A549 (cell line): ENCODE measurements around the gene GMDS. TPM values are rescaled to one million over a fixed set of nuclear protein-coding genes. Genes with fewer than 3 reads are reported as not detected.
A peak's percentile ranks its signal among the peaks of the same experiment; 100 is the strongest.

Experiments used
- ATAC-seq, 2 experiments: fragments of 200-7000 bp in 1 of 2; fragments of >200 bp in 1 of 2; cut with Nextera tagmentation in 1 of 2; cut with Tn5 transposase in 1 of 2; 3 replicates each; pipeline versions ENCODE4 v1.8.0 to v1.9.1; 2018 to 2020; ENCODE audit warnings: mild to moderate bottlenecking in 1 of 2, moderate library complexity in 1 of 2
- CTCF ChIA-PET: fragments of 300-600 bp; sonication (Branson Sonifier 250); formaldehyde crosslinking; extraction: SDS; loops from one replicate; lab custom pipeline; 2021; ENCODE audit warnings: antibody characterized with exemption, inconsistent platforms; lab: Yijun Ruan, JAX
- POLR2A ChIA-PET: fragments of 350-600 bp; formaldehyde crosslinking; extraction: SDS; loops from one replicate; lab custom pipeline; 2021; ENCODE audit warnings: antibody characterized with exemption, inconsistent platforms; lab: Yijun Ruan, JAX
- DNase-seq, 2 experiments: peaks; one replicate each; pipeline versions ENCODE4 v3.0.0 to v3.0.0-alpha.2; 2011 to 2016; ENCODE audit warnings: low read depth in 1 of 2, low spot score in 1 of 2
- FAIRE-seq: peaks from 2 replicates; lab custom pipeline; 2011; peaks lifted over from hg19 to GRCh38; lab: Jason Lieb, UNC
- H3K27ac ChIP-seq, 2 experiments: fragments of >200 bp; sonication (Bioruptor Twin); formaldehyde crosslinking; 3 replicates each; pipeline ENCODE4 v1.5.1; 2016 to 2017
- H3K4me1 ChIP-seq: fragments of >200 bp; sonication (Bioruptor Twin); formaldehyde crosslinking; 3 replicates; pipeline ENCODE4 v1.6.1; 2016
- H3K4me2 ChIP-seq: fragments of >200 bp; sonication (Bioruptor Twin); formaldehyde crosslinking; 3 replicates; pipeline ENCODE4 v1.6.1; 2016
- H3K4me3 ChIP-seq: fragments of >200 bp; sonication (Bioruptor Twin); formaldehyde crosslinking; 3 replicates; pipeline ENCODE4 v1.5.1; 2016
- H3K9me3 ChIP-seq: fragments of >200 bp; sonication (Bioruptor Twin); formaldehyde crosslinking; 3 replicates; pipeline ENCODE4 v1.6.1; 2016
- CHD4 ChIP-seq: fragments of 200-600 bp; sonication (generic); IDR thresholded peaks from 2 replicates; pipeline ENCODE4 v1.6.1; 2016; ENCODE audit warnings: antibody characterized with exemption, mild to moderate bottlenecking, borderline replicate concordance
- ESRRA ChIP-seq: fragments of 150-350 bp; IDR thresholded peaks from 2 replicates; pipeline ENCODE4 v1.6.1; 2014; ENCODE audit warnings: mild to moderate bottlenecking, low read length, borderline replicate concordance
- FOXS1 ChIP-seq: fragments of 250-450 bp; sonication (Bioruptor Pico); IDR thresholded peaks from 2 replicates; pipeline ENCODE4 v1.5.0; 2020; ENCODE audit warnings: mild to moderate bottlenecking, moderate library complexity
- KDM1A ChIP-seq: fragments of 200-600 bp; sonication (generic); IDR thresholded peaks from 2 replicates; pipeline ENCODE4 v1.6.1; 2016; ENCODE audit warnings: low read depth, mild to moderate bottlenecking
- MAFK ChIP-seq: fragments of 450-650 bp; IDR thresholded peaks from 2 replicates; pipeline ENCODE4 v1.6.1; 2014; ENCODE audit not compliant: partially characterized antibody
- POLR2A ChIP-seq: IDR thresholded peaks from 2 replicates; pipeline ENCODE4 v1.6.1; 2012; ENCODE audit warnings: mild to moderate bottlenecking, low read length
- RARB ChIP-seq: fragments of 250-450 bp; sonication (Bioruptor Pico); IDR thresholded peaks from 2 replicates; pipeline ENCODE4 v1.8.0; 2021; ENCODE audit warnings: mild to moderate bottlenecking, moderate library complexity
- SREBF2 ChIP-seq: fragments of 450-650 bp; IDR thresholded peaks from 2 replicates; pipeline ENCODE4 v1.6.1; 2014; ENCODE audit warnings: mild to moderate bottlenecking, moderate library complexity
- ZFP36 ChIP-seq: fragments of 450-650 bp; IDR thresholded peaks from 2 replicates; pipeline ENCODE4 v1.6.1; 2014; ENCODE audit warnings: borderline replicate concordance; ENCODE audit not compliant: partially characterized antibody
- ZSCAN20 ChIP-seq: fragments of 250-450 bp; sonication (Bioruptor Pico); IDR thresholded peaks from 2 replicates; pipeline ENCODE4 v1.8.0; 2022; ENCODE audit warnings: mild to moderate bottlenecking, moderate library complexity
- WGBS: methylation state at CpG from one replicate; pipeline ENCODE4 v1.1.6; 2017; ENCODE audit errors: missing lambda C conversion rate; 5-methylcytosine and 5-hydroxymethylcytosine counted together
- polyA plus RNA-seq, 4 experiments: library from polyadenylated mRNA; depleted of rRNA in 3 of 4; stranded (reverse); fragments of >200 nt; fragmentation: RNase III in 1 of 4; extraction: RNeasy Plus Mini Kit Qiagen cat#74134 plus additional on column Dnase treatment in 1 of 4; gene quantifications; 2 replicates in 3 of 4; 3 replicates in 1 of 4; pipeline ENCODE4 v1.2.3, GENCODE V29; 2011 to 2017
- TF ChIP-seq, protein P1 (sequence below): IDR thresholded peaks from 2 replicates; pipeline ENCODE4 v1.6.1; 2012; ENCODE audit warnings: low read depth, borderline replicate concordance
- TF ChIP-seq, protein P2 (sequence below): fragments of >200 bp; sonication (Bioruptor Twin); formaldehyde crosslinking; IDR thresholded peaks from 3 replicates; pipeline ENCODE4 v1.5.1; 2016

Gene GMDS
- polyA plus RNA-seq, 2 of the 4 experiments (the other 2 are of a cell fraction): 9.9 to 12.4 TPM

DNA sequence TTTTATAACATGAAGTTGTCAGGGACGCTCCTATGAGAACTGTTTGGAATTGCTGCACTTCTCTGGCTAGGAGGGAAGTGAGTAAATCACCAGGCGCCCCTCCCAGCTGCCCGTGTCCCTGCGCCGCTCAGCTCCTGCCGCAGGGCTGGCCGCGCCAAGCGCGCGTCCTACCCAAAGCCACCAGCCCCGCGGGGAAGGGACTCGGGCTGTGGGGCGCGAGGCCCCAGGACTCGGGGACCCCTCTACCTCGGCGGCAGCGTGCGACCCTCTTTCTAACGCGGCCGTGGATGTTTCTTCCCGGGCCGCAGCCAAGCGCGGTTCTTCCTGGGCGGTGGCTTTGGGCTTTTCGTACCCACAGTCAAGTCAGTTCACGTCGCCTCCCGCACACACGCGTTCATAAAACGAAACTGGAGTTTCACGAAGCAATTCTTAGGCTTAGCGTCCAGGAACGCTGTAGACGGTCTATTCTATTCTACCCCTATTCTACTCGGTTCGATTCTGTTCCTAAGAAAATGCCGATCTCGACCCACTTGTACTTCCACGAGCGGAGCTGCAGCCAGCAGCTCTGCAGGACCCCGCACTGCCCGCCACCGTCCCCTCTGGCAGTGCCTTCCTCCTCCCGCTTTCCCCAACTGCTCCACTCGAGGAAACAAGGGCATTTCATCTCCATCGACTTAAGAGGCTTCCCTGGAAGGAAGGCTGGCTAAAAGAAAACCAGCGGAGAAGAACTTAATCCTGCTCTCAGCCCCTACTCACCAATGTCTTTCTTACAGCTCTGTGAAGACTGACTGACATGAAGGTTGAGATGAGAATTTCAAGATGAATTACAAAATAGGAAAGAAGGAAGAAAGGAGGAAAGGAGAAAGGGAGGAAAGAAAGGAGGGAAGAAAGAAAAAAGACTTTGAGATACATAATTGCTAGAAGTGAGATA, 620.3 kb downstream of the GMDS start:
- peak overlapping the region; percentile 95 for H3K4me2 ChIP-seq
- peak overlapping the region; percentile 46 for H3K4me3 ChIP-seq
- 69% methylated on average over 29 of the region's 53 CpGs for WGBS
- DNase-seq (no peak), FAIRE-seq (no peak), ATAC-seq (peak; percentile 60 to 83; a peak in 5 of 6 replicates)
- ChIA-PET POLR2A (interaction anchor here (0.6 to 1.2 kb wide), 3 partner anchors 10 to 1011 kb away, joined by 3 read pairs; no protein-coding TSS in a partner anchor), CTCF (interaction anchor here (0.7 kb wide), 1 partner anchor 831 kb away, joined by 3 read pairs; no protein-coding TSS in a partner anchor)
- no peaks in the 10 kb centered on the region for H3K4me1 ChIP-seq
- H3K27ac ChIP-seq: peak overlapping the region in 1 of 2 experiments; percentile 69; a peak in 3 of 6 replicates
- TF ChIP-seq MAFK: no peak
- no peaks in the 10 kb centered on the region for H3K9me3 ChIP-seq

DNA sequence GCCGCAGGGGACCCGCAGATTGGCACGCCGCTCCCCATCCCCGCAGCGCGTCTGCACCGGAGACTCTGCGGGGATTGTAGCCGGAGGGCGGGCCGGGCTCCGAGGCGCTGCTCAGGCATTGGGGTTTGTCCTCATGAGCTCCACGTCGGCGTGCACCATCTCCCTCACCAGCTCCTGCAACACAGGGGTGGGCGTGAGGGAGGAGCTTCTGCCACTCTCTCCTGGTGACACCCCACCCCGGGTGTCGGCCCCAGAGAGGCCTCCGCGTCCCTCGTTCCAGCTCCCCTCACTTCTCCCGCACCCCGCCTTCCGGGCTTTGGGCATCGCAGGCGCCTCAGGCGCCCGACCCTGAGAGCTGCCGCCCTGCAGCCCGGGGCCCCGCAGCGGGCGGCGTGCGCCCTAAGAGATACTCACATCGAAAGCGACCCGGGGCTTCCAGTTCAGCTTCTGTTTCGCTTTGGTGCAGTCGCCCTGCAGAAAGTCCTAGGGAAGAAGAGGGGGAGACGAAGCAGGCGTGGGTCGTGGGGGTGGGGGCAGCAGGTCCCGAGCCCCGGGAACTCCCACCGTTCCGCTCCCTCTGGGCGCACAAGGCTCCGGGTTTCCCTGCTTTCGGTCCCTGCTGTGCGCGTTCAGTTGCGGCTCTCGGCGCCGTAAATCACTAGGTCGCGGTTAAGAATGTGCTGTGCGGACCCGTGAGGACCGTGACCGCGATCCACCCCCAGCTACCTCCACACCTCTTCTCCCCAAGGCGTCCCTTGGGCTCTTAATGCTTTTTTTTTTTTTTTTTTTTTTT, 621.2 kb downstream of the GMDS start:
- H3K4me2 ChIP-seq: peak overlapping the region; percentile 95
- no peaks in the 10 kb centered on the region for H3K4me1 ChIP-seq
- ChIA-PET CTCF (interaction anchor here (0.7 kb wide), 1 partner anchor 832 kb away, joined by 3 read pairs; no protein-coding TSS in a partner anchor), POLR2A (interaction anchor here (0.6 to 0.8 kb wide), 2 partner anchors 14 to 1012 kb away, joined by 3 read pairs; no protein-coding TSS in a partner anchor)
- TF ChIP-seq POLR2A: no peak
- TF ChIP-seq SREBF2: no peak
- TF ChIP-seq, protein P1, sequence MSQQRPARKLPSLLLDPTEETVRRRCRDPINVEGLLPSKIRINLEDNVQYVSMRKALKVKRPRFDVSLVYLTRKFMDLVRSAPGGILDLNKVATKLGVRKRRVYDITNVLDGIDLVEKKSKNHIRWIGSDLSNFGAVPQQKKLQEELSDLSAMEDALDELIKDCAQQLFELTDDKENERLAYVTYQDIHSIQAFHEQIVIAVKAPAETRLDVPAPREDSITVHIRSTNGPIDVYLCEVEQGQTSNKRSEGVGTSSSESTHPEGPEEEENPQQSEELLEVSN: no peak
- no peak for TF ChIP-seq MAFK
- no peak for TF ChIP-seq FOXS1 (CRISPR knock-in tag)
- TF ChIP-seq ZSCAN20 (CRISPR knock-in tag): no peak
- TF ChIP-seq ESRRA: no peak
- 2% methylated on average over 16 of the region's 66 CpGs for WGBS
- peak overlapping the region; percentile 46 for H3K4me3 ChIP-seq
- H3K9me3 ChIP-seq: no peaks in the 10 kb centered on the region
- no peak for FAIRE-seq
- peak overlapping the region in 1 of 2 experiments; percentile 60; a peak in 1 of 6 replicates for H3K27ac ChIP-seq
- ATAC-seq: peak; percentile 46 to 73; a peak in 4 of 6 replicates
- DNase-seq: no peak

DNA sequence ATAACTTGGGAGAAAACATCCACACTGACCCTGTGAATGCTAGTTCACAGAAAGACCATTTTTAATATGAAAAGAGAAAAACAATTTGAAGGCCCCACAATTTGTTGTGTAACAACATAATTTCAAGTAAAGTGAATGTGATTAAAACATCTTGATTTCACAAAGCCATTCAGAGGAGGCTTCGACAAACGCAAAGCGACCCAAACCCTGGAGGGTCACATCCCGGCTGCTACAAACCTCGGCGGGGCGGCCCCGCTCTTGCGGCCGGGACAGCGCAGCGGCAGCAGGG, 621.7 kb downstream of the GMDS start:
- no peak overlapping the region for H3K4me3 ChIP-seq
- CTCF ChIA-PET: no interaction called here

More for the DNA sequence above, 621.7 kb downstream of the GMDS start:
- TF ChIP-seq RARB (CRISPR knock-in tag): no peak
- TF ChIP-seq, protein P2, sequence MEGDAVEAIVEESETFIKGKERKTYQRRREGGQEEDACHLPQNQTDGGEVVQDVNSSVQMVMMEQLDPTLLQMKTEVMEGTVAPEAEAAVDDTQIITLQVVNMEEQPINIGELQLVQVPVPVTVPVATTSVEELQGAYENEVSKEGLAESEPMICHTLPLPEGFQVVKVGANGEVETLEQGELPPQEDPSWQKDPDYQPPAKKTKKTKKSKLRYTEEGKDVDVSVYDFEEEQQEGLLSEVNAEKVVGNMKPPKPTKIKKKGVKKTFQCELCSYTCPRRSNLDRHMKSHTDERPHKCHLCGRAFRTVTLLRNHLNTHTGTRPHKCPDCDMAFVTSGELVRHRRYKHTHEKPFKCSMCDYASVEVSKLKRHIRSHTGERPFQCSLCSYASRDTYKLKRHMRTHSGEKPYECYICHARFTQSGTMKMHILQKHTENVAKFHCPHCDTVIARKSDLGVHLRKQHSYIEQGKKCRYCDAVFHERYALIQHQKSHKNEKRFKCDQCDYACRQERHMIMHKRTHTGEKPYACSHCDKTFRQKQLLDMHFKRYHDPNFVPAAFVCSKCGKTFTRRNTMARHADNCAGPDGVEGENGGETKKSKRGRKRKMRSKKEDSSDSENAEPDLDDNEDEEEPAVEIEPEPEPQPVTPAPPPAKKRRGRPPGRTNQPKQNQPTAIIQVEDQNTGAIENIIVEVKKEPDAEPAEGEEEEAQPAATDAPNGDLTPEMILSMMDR: no peak
- TF ChIP-seq, protein P1: no peak
- no peak for TF ChIP-seq ESRRA
- TF ChIP-seq KDM1A: no peak
- TF ChIP-seq ZFP36: no peak
- TF ChIP-seq CHD4: no peak
- Histone ChIP-seq H3K4me1 (no peaks in the 10 kb centered on the region), H3K9me3 (no peaks in the 10 kb centered on the region), H3K4me2 (no peak overlapping the region), H3K27ac (no peak overlapping the region)
- FAIRE-seq (no peak), DNase-seq (no peak), ATAC-seq (no peak)
- POLR2A ChIA-PET: no interaction called here
- 88% methylated on average over 10 of the region's 12 CpGs for WGBS
